Neural progenitor cell (in vitro differentiated cells): ENCODE data around the gene CFAP54. TPM values are rescaled to one million over a fixed set of nuclear protein-coding genes. Genes with fewer than 3 reads are reported as not detected.

Source experiments
- DNase-seq: peaks from one replicate; pipeline ENCODE4 v3.0.0-alpha.2; 2016; ENCODE audit warnings: low spot score
- H2AFZ ChIP-seq: fragments of 200-600 bp; sonication (generic); replicated peaks from 2 replicates; pipeline ENCODE4 v1.6.1; 2016; ENCODE audit warnings: antibody characterized with exemption
- H3F3A ChIP-seq: fragments of 200-600 bp; sonication (generic); 2 replicates; pipeline ENCODE4 v1.6.1; 2016; ENCODE audit warnings: antibody characterized with exemption, low read depth
- H3K27ac ChIP-seq: fragments of 200-600 bp; sonication (generic); 2 replicates; pipeline ENCODE4 v1.5.1; 2016; ENCODE audit warnings: mild to moderate bottlenecking
- H3K27me3 ChIP-seq: fragments of 200-600 bp; sonication (generic); 2 replicates; pipeline ENCODE4 v1.6.1; 2016; ENCODE audit warnings: mild to moderate bottlenecking, moderate library complexity
- H3K36me3 ChIP-seq: fragments of 200-600 bp; sonication (generic); 2 replicates; pipeline ENCODE4 v1.5.1; 2016
- H3K4me1 ChIP-seq: fragments of 200-600 bp; sonication (generic); 2 replicates; pipeline ENCODE4 v1.6.1; 2016; ENCODE audit warnings: mixed run types
- H3K4me2 ChIP-seq: fragments of 200-600 bp; sonication (generic); 2 replicates; pipeline ENCODE4 v1.6.1; 2016
- H3K4me3 ChIP-seq: fragments of 200-600 bp; sonication (generic); 2 replicates; pipeline ENCODE4 v1.5.1; 2016
- H3K79me2 ChIP-seq: fragments of 200-600 bp; sonication (generic); 2 replicates; pipeline ENCODE4 v1.6.1; 2016; ENCODE audit warnings: low read depth
- H3K9ac ChIP-seq: fragments of 200-600 bp; sonication (generic); 2 replicates; pipeline ENCODE4 v1.6.1; 2016
- H3K9me3 ChIP-seq: fragments of 200-600 bp; sonication (generic); 2 replicates; pipeline ENCODE4 v1.5.1; 2016; ENCODE audit warnings: low read depth
- H4K20me1 ChIP-seq: fragments of 200-600 bp; sonication (generic); 2 replicates; pipeline ENCODE4 v1.6.1; 2016; ENCODE audit warnings: low read depth
- H3K27ac Mint-ChIP-seq: 3 replicates; pipeline ENCODE4 v1.8.0; 2021; ENCODE audit warnings: mixed read lengths
- H3K27me3 Mint-ChIP-seq: 2 replicates; pipeline ENCODE4 v1.8.0; 2022; ENCODE audit warnings: low read depth, mild to moderate bottlenecking, inconsistent platforms, moderate library complexity, mixed read lengths; ENCODE audit not compliant: insufficient read depth
- H3K36me3 Mint-ChIP-seq: 3 replicates; pipeline ENCODE4 v1.8.0; 2021; ENCODE audit warnings: mixed read lengths
- H3K4me1 Mint-ChIP-seq: 3 replicates; pipeline ENCODE4 v1.8.0; 2021; ENCODE audit warnings: mixed read lengths
- H3K4me3 Mint-ChIP-seq: 3 replicates; pipeline ENCODE4 v1.8.0; 2021; ENCODE audit warnings: mild to moderate bottlenecking, moderate library complexity, mixed read lengths
- H3K9me3 Mint-ChIP-seq: 3 replicates; pipeline ENCODE4 v1.8.0; 2020; ENCODE audit warnings: mixed read lengths
- CTCF ChIP-seq: fragments of 200-600 bp; sonication (generic); IDR thresholded peaks from 2 replicates; pipeline ENCODE4 v1.5.1; 2017; ENCODE audit warnings: antibody characterized with exemption, mild to moderate bottlenecking
- EZH2 ChIP-seq: fragments of 200-600 bp; sonication (generic); IDR thresholded peaks from 2 replicates; pipeline ENCODE4 v1.6.1; 2017; ENCODE audit warnings: antibody characterized with exemption, mild to moderate bottlenecking, moderate library complexity
- EZH2phosphoT487 ChIP-seq: fragments of 200-600 bp; sonication (generic); IDR thresholded peaks from 2 replicates; pipeline ENCODE4 v1.6.1; 2017; ENCODE audit warnings: antibody characterized with exemption
- total RNA-seq: library from RNA; depleted of rRNA; stranded (reverse); fragments of >200 nt; gene quantifications from 2 replicates; pipeline ENCODE4 v1.2.3, GENCODE V29; 2015; ENCODE audit warnings: low replicate concordance

The CFAP54 gene
- total RNA-seq, 1 donor from 2014 or later = 4.2 TPM

- Histone ChIP-seq H3K79me2 (no peaks in the 10 kb centered on the region), H3K36me3 (no peaks in the 10 kb centered on the region), H3K9me3 (no peaks in the 10 kb centered on the region), H2AFZ (no peak overlapping the region), H4K20me1 (no peaks in the 10 kb centered on the region), H3K4me1 (no peaks in the 10 kb centered on the region), H3K4me2 (no peak overlapping the region), H3K27ac (no peak overlapping the region), H3F3A (no peaks in the 10 kb centered on the region), H3K9ac (no peak overlapping the region), H3K27me3 (no peaks in the 10 kb centered on the region), H3K4me3 (no peak overlapping the region)
- TF ChIP-seq CTCF = no peak
- no peak for TF ChIP-seq EZH2phosphoT487
- no peak for TF ChIP-seq EZH2
- peaks cover 18% of the 10 kb centered on the region for H3K9me3 Mint-ChIP-seq
- peaks cover 4% of the 10 kb centered on the region for H3K4me1 Mint-ChIP-seq
- DNase-seq = no peak
- H3K27me3 Mint-ChIP-seq = no peaks in the 10 kb centered on the region
- H3K27ac Mint-ChIP-seq = no peak overlapping the region
- H3K36me3 Mint-ChIP-seq = peaks cover 1% of the 10 kb centered on the region
- no peak overlapping the region for H3K4me3 Mint-ChIP-seq
Measured at GRCh38 chr12:96889273-96889933, 400.0 kb downstream of the CFAP54 start.

GRCh38 chr12:96890331-96890730, 401.0 kb downstream of the CFAP54 start:
- Mint-ChIP-seq H3K36me3 (peaks cover 1% of the 10 kb centered on the region), H3K9me3 (peaks cover 18% of the 10 kb centered on the region), H3K27me3 (no peaks in the 10 kb centered on the region), H3K4me1 (peaks cover 4% of the 10 kb centered on the region), H3K27ac (no peak overlapping the region), H3K4me3 (no peak overlapping the region)
- Histone ChIP-seq H3K4me2 (no peak overlapping the region), H3K27me3 (no peaks in the 10 kb centered on the region), H2AFZ (no peak overlapping the region), H3K4me1 (no peaks in the 10 kb centered on the region), H4K20me1 (no peaks in the 10 kb centered on the region), H3K9me3 (no peaks in the 10 kb centered on the region), H3F3A (no peaks in the 10 kb centered on the region), H3K79me2 (no peaks in the 10 kb centered on the region), H3K27ac (no peak overlapping the region), H3K36me3 (no peaks in the 10 kb centered on the region), H3K4me3 (no peak overlapping the region), H3K9ac (no peak overlapping the region)
- TF ChIP-seq EZH2 (no peak), EZH2phosphoT487 (no peak), CTCF (no peak)
- DNase-seq = no peak

GRCh38 chr12:96892104-96892503, 402.7 kb downstream of the CFAP54 start:
- no peak overlapping the region for H3K27ac ChIP-seq
- no peak overlapping the region for H3K4me3 Mint-ChIP-seq
- no peaks in the 10 kb centered on the region for H4K20me1 ChIP-seq
- no peaks in the 10 kb centered on the region for H3K9me3 ChIP-seq
- TF ChIP-seq CTCF (no peak), EZH2phosphoT487 (no peak), EZH2 (no peak)
- no peaks in the 10 kb centered on the region for H3F3A ChIP-seq
- H3K9me3 Mint-ChIP-seq = peaks cover 18% of the 10 kb centered on the region
- no peak overlapping the region for H3K4me2 ChIP-seq
- H3K27me3 Mint-ChIP-seq = no peaks in the 10 kb centered on the region
- no peak overlapping the region for H2AFZ ChIP-seq
- H3K36me3 Mint-ChIP-seq = peaks cover 1% of the 10 kb centered on the region
- no peaks in the 10 kb centered on the region for H3K36me3 ChIP-seq
- H3K4me3 ChIP-seq = no peak overlapping the region
- H3K9ac ChIP-seq = no peak overlapping the region
- H3K4me1 Mint-ChIP-seq = peaks cover 4% of the 10 kb centered on the region
- no peaks in the 10 kb centered on the region for H3K27me3 ChIP-seq
- H3K4me1 ChIP-seq = no peaks in the 10 kb centered on the region
- DNase-seq = no peak
- H3K27ac Mint-ChIP-seq = no peak overlapping the region
- no peaks in the 10 kb centered on the region for H3K79me2 ChIP-seq
